GM18505 (cell line): ENCODE data around the gene CHMP6.

Experiments used
- ATAC-seq: cut with Tn5 transposase; IDR thresholded peaks from one replicate; pipeline ENCODE4 v1.9.1; 2021; ENCODE audit not compliant: unreplicated experiment
- POLR2A ChIP-seq: IDR thresholded peaks from 4 replicates; pipeline ENCODE4 v1.6.1; 2011; ENCODE audit warnings: borderline replicate concordance; ENCODE audit not compliant: insufficient read depth, insufficient read length; ENCODE audit errors: extremely low read depth

The CHMP6 gene

DNA sequence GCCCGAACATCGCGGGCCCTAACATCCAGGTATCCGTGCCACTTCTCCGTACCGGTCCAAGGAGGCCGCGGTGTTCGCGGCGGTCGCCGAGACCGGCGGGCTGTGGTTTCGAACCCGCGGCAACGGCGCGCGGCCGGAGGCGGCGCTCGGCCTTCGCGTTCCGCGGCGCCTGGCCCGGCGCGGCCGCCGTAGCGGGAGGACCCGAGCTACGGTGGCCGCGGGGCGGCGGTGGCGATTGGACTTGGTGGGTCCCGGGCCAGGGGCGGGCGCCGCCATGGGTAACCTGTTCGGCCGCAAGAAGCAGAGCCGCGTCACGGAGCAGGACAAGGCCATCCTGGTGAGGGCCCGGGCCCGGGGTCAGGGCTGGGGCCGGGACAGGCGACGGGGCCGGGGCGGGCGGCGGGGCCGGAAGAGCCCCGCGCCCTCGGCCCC lies at the start of gene CHMP6:
Gene CHMP6, plus strand, starts transcription at position 197 of the 432 bp plus-strand sequence. Its CDS starts 78 bp downstream, at position 275.
- no peak for TF ChIP-seq POLR2A
- ATAC-seq, result peak; percentile 45

DNA sequence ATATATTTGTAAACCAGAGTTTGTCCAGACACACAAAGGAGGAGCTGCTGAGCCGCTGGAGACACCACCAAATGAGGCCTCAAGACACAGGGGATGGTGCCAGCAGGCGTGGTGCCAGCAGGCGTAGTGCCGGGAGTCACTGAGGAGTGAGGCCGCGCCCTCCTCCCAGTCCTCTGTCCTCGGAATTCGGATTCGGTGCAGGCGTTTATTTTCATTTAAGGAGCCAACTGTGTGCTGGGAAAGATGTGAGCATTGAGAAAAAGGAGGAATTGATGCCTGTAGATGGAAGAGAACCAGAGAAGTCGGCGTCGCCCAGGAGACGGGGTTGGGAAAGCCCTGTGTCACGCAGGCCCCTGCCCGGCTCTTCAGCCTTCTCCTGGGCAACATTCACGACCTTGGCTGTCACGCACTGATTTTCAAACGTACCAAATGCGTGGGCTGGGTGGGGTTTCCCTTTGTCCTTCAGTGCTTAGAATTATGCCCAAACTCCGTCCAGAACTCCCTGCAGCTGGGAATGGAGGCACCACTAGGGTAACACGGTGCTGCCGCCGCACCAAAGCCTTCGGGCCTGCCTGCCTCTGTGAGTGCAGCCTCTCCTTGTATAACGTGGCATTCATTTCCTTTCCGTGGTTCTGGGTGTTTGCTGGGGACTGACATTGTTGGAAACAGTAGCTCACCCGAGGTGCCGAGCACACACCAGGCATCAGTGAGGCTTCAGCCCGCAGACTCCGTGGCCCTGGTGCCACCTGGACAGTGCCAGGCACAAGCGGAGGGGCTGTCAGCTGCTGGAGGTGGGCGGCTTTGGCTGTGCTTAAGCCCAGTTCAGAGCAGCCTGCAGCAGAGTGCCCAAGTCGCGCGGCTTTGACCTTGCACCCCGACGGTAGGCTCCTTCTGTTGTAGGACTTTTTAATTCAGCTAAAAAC lies 49.0 kb upstream of the CHMP6 start:
- ATAC-seq, result no peak
- no peak for TF ChIP-seq POLR2A

DNA sequence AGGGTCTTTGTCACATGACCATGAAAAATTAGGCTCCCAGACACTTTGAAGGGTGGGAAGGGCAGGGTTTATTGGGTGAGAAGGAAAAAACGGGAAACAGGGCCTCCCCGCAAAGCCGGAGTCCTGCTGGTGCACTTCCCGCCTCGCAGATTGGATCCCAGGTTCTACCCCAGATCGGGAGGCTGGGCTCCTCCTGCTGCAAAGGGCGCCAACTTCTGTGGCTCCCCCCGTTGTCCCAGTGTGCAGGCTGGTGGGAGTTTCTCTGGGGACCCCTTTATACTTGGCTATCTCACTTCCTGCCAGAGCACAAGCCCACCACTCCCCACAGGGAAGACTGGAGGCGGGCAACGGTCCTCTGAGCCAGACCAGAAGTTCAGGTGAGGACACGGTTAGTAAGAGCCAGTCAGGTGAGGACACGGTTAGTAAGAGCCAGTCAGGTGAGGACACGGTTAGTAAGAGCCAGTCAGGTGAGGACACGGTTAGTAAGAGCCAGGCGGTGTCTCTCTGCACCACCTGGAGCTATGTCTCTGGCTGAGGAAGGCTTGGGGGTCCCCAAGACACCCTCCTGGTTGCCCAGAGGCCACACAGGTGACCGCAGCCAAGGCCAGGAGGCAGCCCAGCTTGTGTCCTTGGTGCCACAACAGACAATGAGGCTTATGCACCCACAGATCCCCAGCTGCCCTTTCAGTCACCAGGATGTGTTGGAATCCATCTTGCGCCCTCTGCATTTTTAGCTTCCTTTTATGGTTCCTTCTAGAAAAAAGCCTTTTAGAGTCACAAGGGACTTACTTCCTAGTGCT lies 48.1 kb upstream of the CHMP6 start:
- ATAC-seq, result no peak
- no peak for TF ChIP-seq POLR2A

DNA sequence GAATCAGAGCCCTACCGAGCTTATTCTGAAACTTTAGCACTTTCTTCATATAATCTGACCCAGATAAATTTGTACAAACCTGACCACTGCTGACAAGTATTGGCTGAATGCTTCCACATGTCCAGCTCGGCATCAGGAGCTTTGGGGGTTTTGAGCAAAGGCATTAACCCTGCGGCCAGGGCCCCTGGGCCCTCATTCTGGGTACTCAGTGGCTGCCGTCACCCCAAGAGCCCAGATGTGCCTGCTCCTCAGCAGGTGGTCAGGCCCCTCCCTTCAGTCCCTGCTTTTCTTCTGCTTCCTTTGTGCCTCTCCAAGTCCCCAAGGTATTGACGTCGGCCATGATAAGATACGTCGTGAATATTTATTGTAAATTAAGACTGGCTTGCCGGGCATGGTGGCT lies 47.3 kb upstream of the CHMP6 start:
- no peak for ATAC-seq
- TF ChIP-seq POLR2A, result no peak

DNA sequence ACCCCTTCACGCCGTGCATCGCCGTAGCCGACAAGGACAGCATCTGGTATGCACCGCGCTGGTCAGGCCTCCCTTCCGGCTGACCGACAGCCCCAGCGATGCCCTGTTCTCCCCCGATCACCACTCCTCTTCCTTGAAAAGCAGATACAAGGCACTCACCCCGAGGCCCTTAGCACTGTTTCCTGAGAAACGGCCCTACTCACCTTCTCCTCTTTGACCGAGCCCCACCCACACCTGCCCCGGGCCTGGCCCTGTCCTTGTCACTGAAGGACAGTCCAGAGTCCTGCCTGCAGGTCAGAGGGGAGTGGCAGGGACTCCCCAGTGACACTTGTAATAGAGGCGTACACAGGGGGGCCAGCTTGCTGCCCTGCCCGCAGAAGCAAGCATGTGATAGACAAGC lies 45.9 kb upstream of the CHMP6 start:
- ATAC-seq, result no peak
- TF ChIP-seq POLR2A, result no peak

DNA sequence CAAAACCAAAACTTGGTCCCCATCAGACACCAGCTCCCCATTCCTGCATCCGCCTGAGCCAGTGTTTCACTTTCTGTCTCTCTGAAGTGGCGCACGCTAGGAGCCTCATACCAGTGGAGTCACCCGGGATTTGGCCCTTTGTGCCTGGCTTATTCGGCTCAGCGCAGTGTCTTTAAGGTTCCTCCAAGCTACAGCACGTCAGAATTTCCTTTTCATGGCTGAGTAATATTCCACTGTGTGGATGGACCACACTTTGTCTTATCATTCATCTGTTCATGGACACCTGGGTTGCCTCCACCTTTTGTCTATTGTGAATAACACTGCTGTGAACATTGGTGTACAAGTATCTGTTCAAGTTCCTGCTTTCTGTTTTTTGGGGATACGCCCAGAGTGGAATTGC lies 45.2 kb upstream of the CHMP6 start:
- no peak for ATAC-seq
- TF ChIP-seq POLR2A, result no peak

DNA sequence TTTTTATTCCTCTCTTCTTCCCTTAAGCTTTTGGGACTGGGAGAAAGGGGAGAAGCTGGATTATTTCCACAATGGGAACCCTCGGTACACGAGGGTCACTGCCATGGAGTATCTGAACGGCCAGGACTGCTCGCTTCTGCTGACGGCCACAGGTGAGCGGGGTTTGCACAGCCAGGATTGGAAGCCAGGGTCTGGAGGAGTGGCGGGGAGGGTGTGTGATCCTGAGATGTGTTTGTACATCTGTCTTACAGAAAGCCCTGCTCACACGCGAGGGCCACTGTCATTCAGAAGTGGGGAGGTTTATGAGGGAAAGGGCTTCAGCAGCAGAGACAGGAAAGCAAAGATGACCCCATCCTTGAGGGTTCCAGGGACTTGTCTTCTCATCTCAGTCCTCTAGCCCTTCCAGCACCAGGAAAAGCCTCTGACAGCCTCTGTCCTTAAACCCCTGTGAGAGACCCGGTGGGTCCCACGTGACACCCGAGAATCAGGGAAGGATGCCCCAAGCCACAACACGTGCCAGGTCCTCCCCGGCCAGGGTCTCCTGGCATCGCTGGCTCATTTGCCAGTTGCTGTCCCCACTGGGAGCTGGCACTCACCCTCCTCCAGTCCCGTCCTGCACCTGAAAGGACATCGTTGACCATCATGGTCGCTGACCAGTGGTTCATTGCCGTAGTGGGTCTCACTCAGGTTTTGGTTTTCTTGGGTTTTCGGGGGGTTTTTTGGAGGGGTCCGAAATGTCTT lies 44.3 kb upstream of the CHMP6 start:
- no peak for ATAC-seq
- TF ChIP-seq POLR2A, result no peak

DNA sequence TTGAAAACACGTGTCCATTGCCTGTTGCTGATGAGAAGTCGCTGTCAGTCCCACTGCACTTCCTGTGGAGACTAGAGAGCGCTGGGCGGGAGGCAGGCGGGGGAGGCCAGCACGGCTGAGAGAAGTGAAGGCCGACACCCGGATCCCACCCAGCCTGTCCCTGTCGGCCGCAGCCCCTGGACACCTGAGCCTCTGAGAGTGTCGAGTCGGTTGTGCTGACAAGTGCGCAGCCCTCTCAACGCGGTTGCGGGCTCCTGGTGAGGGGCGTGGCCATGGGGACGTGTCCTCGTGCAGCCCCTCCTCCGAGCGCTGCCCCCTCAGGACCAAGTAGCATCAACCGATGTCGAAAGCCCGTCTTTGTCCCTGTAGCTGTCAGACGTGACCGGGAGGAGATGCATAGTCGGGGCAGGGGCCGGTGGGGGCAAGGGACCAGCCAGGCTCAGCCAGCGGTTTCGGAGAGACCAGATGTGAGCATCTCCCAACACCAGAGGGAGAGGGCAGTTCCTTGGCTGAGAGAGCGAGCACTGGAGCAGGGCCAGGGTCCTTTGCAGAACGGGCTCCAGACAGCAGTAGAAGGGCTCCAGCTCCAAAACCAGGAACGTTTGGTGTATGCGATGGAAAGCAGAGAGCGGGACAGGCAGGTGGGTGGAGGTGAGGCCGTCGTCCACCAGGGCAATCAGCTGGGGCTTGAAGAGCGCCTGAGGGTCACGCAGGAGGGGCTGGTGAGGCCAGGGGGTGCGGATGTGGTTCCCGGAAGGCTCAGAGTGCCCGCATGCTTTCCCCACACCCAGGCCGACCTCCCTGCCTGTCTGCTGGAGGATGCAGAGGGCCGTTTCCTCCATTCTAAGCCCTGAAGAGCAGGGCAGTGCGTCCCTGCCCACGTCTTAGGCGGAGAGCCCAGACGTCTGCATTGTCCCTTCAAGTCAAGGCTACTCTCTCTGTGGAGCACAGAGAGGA lies 43.3 kb upstream of the CHMP6 start:
- no peak for TF ChIP-seq POLR2A
- ATAC-seq, result no peak

DNA sequence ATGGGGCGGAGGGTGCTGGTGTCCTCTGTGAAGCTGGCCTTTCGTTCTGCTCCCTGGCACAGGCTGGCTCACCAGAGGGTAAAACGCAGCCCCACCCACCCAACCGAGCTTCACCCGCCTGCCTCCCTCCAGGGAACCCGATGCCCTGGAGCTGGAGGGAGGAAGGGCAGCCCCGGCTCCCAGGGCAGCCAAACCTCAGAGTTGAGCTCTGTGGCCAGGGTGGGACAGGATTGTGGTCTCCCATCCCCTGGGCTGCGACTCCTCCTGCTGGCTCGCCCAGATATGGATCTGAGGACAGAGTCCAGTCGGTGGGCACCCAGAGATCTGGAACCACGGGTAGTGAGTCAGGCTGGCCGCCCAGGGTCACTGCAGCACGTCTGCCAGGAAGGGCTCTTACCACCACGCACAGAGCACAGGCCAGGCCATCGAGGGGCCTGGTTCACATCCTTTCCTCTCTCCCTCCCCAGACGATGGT lies 42.6 kb upstream of the CHMP6 start:
- ATAC-seq, result no peak
- TF ChIP-seq POLR2A, result no peak

DNA sequence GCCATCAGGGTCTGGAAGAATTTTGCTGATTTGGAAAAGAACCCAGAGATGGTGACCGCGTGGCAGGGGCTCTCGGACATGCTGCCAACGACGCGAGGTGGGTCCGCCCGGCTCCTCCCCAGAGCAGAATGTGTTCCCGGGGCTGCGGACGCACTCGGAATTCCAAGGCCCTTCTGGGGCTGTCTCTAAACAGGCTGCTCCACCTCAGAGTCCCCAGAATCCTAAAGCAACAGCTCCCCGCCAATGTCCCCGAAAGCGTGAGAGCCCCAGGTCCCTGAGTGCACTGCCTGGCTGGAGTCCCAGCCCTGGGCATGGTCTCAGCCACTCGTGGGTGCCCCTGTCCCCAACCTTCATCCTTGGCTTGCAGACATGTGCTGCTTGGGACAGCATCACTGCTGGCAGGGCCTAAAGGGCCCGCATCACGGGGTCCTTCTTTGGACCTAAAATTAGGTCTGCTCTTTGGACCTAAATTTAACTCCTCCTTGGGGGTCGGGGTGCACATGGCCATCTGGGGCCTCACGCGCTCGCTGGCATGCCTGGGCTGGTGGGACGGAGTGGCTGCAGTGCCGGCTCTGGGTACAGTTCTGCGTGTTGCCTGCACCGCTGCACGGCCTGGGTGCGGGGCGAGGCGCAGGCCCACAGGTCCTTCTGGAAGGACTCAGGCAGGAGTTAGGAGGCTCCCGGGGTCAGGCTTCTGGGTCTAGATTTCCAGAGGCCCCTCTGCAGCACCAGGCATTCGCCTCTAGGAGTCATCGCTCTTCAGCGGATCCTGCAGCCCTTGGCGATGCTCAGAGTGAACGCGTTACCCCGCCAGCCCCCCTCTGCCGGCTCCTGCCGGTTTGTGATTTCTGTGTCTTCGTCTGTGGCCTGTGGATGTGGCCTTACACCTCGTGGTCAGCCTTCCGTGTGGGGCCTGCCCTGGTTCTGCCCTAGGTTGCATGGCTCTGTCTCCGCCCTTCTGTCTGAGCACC lies 41.9 kb upstream of the CHMP6 start:
- no peak for ATAC-seq
- no peak for TF ChIP-seq POLR2A
